Measurements from ENCODE around the gene DMD. TPM values are rescaled to one million over a fixed set of nuclear protein-coding genes. Genes with fewer than 3 reads are reported as not detected.

Gene DMD
- total RNA-seq, 4 donors from 2014 or later = 2.2 to 26.7 (median 7.8) TPM

GRCh38 chrX:32642283-32642682, 569.1 kb downstream of the DMD start:
- Histone ChIP-seq H3K9me3 (no peaks in the 10 kb centered on the region), H3K36me3 (no peaks in the 10 kb centered on the region), H3K4me3 (no peak overlapping the region), H3K27ac (no peak overlapping the region), H3K27me3 (no peaks in the 10 kb centered on the region), H3K4me1 (no peaks in the 10 kb centered on the region)
- intact Hi-C loops (cut with DNase I) = no loop called here
- no peak for DNase-seq
- 64 to 69% methylated on average over 3 of the region's 3 CpGs for WGBS, 2 donors
- TF ChIP-seq CTCF (IDR thresholded peaks at IDR 0.05) (no peak), POLR2A (IDR thresholded peaks at IDR 0.05) (no peak)

- Histone ChIP-seq H3K9me3 (no peaks in the 10 kb centered on the region), H3K4me1 (no peaks in the 10 kb centered on the region), H3K36me3 (no peaks in the 10 kb centered on the region), H3K27me3 (no peaks in the 10 kb centered on the region), H3K4me3 (no peak overlapping the region), H3K27ac (no peak overlapping the region)
- WGBS, 2 donors = 69 to 76% methylated on average over 5 of the region's 5 CpGs
- no peak for DNase-seq
- intact Hi-C loops (cut with DNase I) = no loop called here
- no peak for TF ChIP-seq POLR2A (IDR thresholded peaks at IDR 0.05)
- no peak for TF ChIP-seq CTCF (IDR thresholded peaks at IDR 0.05)
Measured at GRCh38 chrX:32618154-32618553, 593.2 kb downstream of the DMD start.

- Histone ChIP-seq H3K4me1 (no peaks in the 10 kb centered on the region), H3K36me3 (no peaks in the 10 kb centered on the region), H3K27me3 (no peaks in the 10 kb centered on the region), H3K27ac (no peak overlapping the region), H3K4me3 (no peak overlapping the region), H3K9me3 (no peaks in the 10 kb centered on the region)
- no peak for TF ChIP-seq CTCF (IDR thresholded peaks at IDR 0.05)
- TF ChIP-seq POLR2A (IDR thresholded peaks at IDR 0.05) = no peak
- 56 to 70% methylated on average over 2 of the region's 2 CpGs for WGBS, 2 donors
- intact Hi-C loops (cut with DNase I) = no loop called here
- no peak for DNase-seq
Measured at GRCh38 chrX:32614707-32615106, 596.6 kb downstream of the DMD start.

- TF ChIP-seq CTCF (IDR thresholded peaks at IDR 0.05) (no peak), POLR2A (IDR thresholded peaks at IDR 0.05) (no peak)
- no peaks in the 10 kb centered on the region for H3K4me1 ChIP-seq
- no peak overlapping the region for H3K27ac ChIP-seq
- H3K9me3 ChIP-seq = no peaks in the 10 kb centered on the region
- intact Hi-C loops (cut with DNase I) = no loop called here
- 52 to 60% methylated on average over 4 of the region's 4 CpGs for WGBS, 2 donors
- no peaks in the 10 kb centered on the region for H3K36me3 ChIP-seq
- H3K27me3 ChIP-seq = no peaks in the 10 kb centered on the region
- no peak for DNase-seq
- H3K4me3 ChIP-seq = no peak overlapping the region
Measured at GRCh38 chrX:32599156-32599555, 612.2 kb downstream of the DMD start.

- TF ChIP-seq CTCF (IDR thresholded peaks at IDR 0.05) (no peak), POLR2A (IDR thresholded peaks at IDR 0.05) (no peak)
- H3K27me3 ChIP-seq = no peaks in the 10 kb centered on the region
- no peak overlapping the region for H3K4me3 ChIP-seq
- intact Hi-C loops (cut with DNase I) = no loop called here
- DNase-seq = no peak
- no peaks in the 10 kb centered on the region for H3K4me1 ChIP-seq
- no peak overlapping the region for H3K27ac ChIP-seq
- H3K36me3 ChIP-seq = no peaks in the 10 kb centered on the region
- 72 to 80% methylated on average over 4 of the region's 4 CpGs for WGBS, 2 donors
- no peaks in the 10 kb centered on the region for H3K9me3 ChIP-seq
Measured at GRCh38 chrX:32598707-32599106, 612.6 kb downstream of the DMD start.
